ENCODE data around the gene IGFBPL1. TPM values are rescaled to one million over a fixed set of nuclear protein-coding genes. Genes with fewer than 3 reads are reported as not detected.
"Not testable (repeated sequence)": the region's sequence is repeated elsewhere in the genome, so short reads cannot be mapped to it uniquely, and the experiment has no call there.

Gene IGFBPL1
- total and polyA plus RNA-seq, 2 of the 13 experiments (the other 11 are each of a cell fraction or from before 2014, with no cell fraction given), result 0.24 TPM; not detected in 1

DNA sequence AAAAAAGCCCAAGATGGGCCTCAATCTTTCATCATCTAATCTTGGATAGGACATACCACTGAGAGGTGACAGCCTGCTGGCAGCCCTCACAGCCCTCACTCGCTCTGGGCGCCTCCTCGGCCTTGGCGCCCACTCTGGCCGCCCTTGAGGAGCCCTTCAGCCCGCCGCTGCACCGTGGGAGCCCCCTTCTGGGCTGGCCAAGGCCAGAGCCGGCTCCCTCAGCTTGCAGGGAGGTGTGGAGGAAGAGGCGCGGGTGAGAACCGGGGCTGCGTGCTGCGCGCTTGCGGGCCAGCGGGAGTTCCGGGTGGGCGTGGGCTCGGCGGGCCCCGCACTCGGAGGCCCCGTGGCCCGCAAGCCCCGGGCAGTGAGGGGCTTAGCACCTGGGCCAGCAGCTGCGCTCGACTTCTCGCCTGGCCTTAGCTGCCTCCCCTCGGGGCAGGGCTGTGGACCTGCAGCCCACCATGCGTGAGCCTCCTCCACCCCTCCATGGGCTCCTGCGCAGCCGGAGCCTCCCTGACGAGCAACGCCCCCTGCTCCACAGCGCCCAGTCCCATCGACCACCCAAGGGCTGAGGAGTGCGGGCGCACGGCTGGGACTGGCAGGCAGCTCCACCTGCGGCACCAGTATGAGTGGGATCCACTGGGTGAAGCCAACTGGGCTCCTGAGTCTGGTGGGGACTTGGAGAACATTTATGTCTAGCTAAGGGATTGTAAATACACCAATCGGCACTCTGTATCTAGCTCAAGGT lies 46.7 kb downstream of the IGFBPL1 start:
- peaks cover 82% of the 10 kb centered on the region for H3K4me1 ChIP-seq (ENCODE audit: insufficient read depth, low read length)
- POLR2A ChIA-PET, result interaction anchor here (0.9 to 1.4 kb wide), 4 partner anchors 12 to 17 kb away, joined by 4 to 5 read pairs (median 4); partner anchors contain the start of gene ALDH1B1
- H3K27ac ChIP-seq (ENCODE audit: extremely low read length, insufficient read depth, low read length); in situ Hi-C loops (cut with HindIII; ENCODE audit: extremely low pct_ligation_motif_present, low pct_unique_long_range_greater_than_20kb); H4K20me1 ChIP-seq (ENCODE audit: insufficient read depth, low read length); H3K79me2 ChIP-seq (ENCODE audit: insufficient read depth, low read length); H3K9me3 ChIP-seq (ENCODE audit: low read length); H3K4me2 ChIP-seq (ENCODE audit: low read depth, low read length); H3K4me3 ChIP-seq (replicated peaks in 1 of 3; ENCODE audit: insufficient read depth in 1 of 3, low read depth in 2 of 3, low read length in 3 of 3); FAIRE-seq; CTCF ChIA-PET (ENCODE audit: low intra/inter-chr PET ratio, low total read pairs); ATAC-seq; H2AFZ ChIP-seq (ENCODE audit: low read length); H3K9ac ChIP-seq (ENCODE audit: insufficient read depth, low read depth, low read length); BruUV-seq (replicated peaks); DNase-seq (ENCODE audit: low spot score); H3K27me3 ChIP-seq (ENCODE audit: control insufficient read depth in 1 of 2, insufficient read depth in 2 of 2, low read length in 2 of 2); intact Hi-C loops (cut with micrococcal nuclease; ENCODE audit: unreplicated experiment); H3K36me3 ChIP-seq (replicated peaks in 1 of 2; ENCODE audit: control insufficient read depth in 1 of 2, insufficient read depth in 2 of 2, low read length in 2 of 2): not testable (repeated sequence)
- whole genome bisulfite sequencing (ENCODE audit: low lambda C conversion rate), result 98% methylated on average over 26 of the region's 42 CpGs

DNA sequence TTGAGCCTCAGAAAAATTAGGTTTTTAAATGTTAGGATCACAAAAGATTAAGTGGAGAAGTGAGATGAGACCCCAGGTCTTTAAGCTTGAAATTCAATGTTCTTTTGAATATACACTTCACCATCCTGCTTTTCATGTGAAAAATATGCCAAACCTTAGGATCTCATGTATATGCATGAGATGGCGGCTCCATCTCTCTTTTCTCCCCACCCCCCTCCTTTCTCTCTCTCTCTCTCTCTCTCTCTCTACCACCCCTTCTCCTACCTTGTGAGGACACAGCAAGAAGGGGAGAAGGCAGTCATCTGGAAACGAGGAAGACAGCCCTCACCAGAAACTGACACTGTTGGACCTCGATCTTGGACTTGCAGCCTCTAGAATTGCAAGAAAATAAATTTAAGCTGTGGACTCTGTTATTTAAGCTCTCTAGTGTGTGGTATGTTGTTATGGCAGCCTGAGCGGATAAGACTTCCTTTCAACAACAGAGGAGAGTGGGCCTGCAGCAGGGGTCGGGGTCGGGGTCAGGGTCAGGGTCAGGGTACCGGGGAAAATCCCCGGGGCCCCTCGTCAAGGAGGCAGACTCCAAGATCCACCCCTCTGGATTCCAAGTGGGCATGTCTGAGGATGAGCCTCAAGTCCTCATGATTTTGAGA lies 48.1 kb downstream of the IGFBPL1 start:
- no peak overlapping the region for H2AFZ ChIP-seq (ENCODE audit: low read length)
- intact Hi-C loops (cut with micrococcal nuclease; ENCODE audit: unreplicated experiment) (no loop called here), in situ Hi-C loops (cut with HindIII; ENCODE audit: extremely low pct_ligation_motif_present, low pct_unique_long_range_greater_than_20kb) (no loop called here)
- H4K20me1 ChIP-seq (ENCODE audit: insufficient read depth, low read length), result no peaks in the 10 kb centered on the region
- peak overlapping the region; percentile 63 for H3K4me2 ChIP-seq (ENCODE audit: low read depth, low read length)
- no peaks in the 10 kb centered on the region for H3K27me3 ChIP-seq (ENCODE audit: control insufficient read depth in 1 of 2, insufficient read depth in 2 of 2, low read length in 2 of 2)
- H3K4me1 ChIP-seq (ENCODE audit: insufficient read depth, low read length), result peaks cover 77% of the 10 kb centered on the region
- CTCF ChIA-PET (ENCODE audit: low intra/inter-chr PET ratio, low total read pairs), result no interaction called here
- no peak overlapping the region for H3K4me3 ChIP-seq (replicated peaks in 1 of 3; ENCODE audit: insufficient read depth in 1 of 3, low read depth in 2 of 3, low read length in 3 of 3)
- POLR2A ChIA-PET, result interaction anchor here (0.5 to 2.2 kb wide), 3 partner anchors 16 to 154 kb away, joined by 4 to 8 read pairs (median 4); partner anchors contain the start of gene ALDH1B1
- ATAC-seq, result no peak
- peak overlapping the region; percentile 18; the same call in 1 of the 2 replicates for H3K9ac ChIP-seq (ENCODE audit: insufficient read depth, low read depth, low read length)
- no peak for FAIRE-seq
- peak overlapping the region; percentile 70 for H3K27ac ChIP-seq (ENCODE audit: extremely low read length, insufficient read depth, low read length)
- no peaks in the 10 kb centered on the region for H3K9me3 ChIP-seq (ENCODE audit: low read length)
- 13% methylated on average over 9 of the region's 9 CpGs for WGBS (ENCODE audit: low lambda C conversion rate)
- H3K79me2 ChIP-seq (ENCODE audit: insufficient read depth, low read length), result no peaks in the 10 kb centered on the region
- no TSS peak for BruUV-seq (replicated peaks)
- DNase-seq (ENCODE audit: low spot score), result peak; percentile 28
- H3K36me3 ChIP-seq (replicated peaks in 1 of 2; ENCODE audit: control insufficient read depth in 1 of 2, insufficient read depth in 2 of 2, low read length in 2 of 2), result no peaks in the 10 kb centered on the region
- TF ChIP-seq ZNF737 (CRISPR knock-in tag; IDR thresholded peaks at IDR 0.05; ENCODE audit: borderline replicate concordance), result no peak
- no peak for TF ChIP-seq ZNF788 (CRISPR knock-in tag; IDR thresholded peaks at IDR 0.05; ENCODE audit: borderline replicate concordance)
- TF ChIP-seq SRSF9 (IDR thresholded peaks at IDR 0.05; ENCODE audit: borderline replicate concordance, insufficient read depth, low read depth, low read length, poor library complexity, severe bottlenecking), result no peak
- TF ChIP-seq HDAC6 (IDR thresholded peaks at IDR 0.05; ENCODE audit: low read depth, low read length), result no peak
- TF ChIP-seq HDAC1 (CRISPR knock-in tag; IDR thresholded peaks at IDR 0.05), result 0 out of 2 replicates have a peak, but pooled peaks have one; percentile 20
- TF ChIP-seq TBL1XR1 (IDR thresholded peaks at IDR 0.05; ENCODE audit: borderline replicate concordance, low read length, partially characterized antibody), result no peak
- no peak for TF ChIP-seq ZMYM2 (CRISPR knock-in tag; IDR thresholded peaks at IDR 0.05)
- TF ChIP-seq NR2C2 (CRISPR knock-in tag; IDR thresholded peaks at IDR 0.05; ENCODE audit: borderline replicate concordance), result no peak
- peak; percentile 60 for TF ChIP-seq HNF4A (CRISPR knock-in tag; IDR thresholded peaks at IDR 0.05)
- TF ChIP-seq ZNF296 (CRISPR knock-in tag; conservative IDR thresholded peaks at IDR 0.05), result no peak
- 0 out of 2 replicates have a peak, but pooled peaks have one; percentile 19 for TF ChIP-seq CCDC6 (CRISPR knock-in tag; IDR thresholded peaks at IDR 0.05)
- TF ChIP-seq, protein P1, sequence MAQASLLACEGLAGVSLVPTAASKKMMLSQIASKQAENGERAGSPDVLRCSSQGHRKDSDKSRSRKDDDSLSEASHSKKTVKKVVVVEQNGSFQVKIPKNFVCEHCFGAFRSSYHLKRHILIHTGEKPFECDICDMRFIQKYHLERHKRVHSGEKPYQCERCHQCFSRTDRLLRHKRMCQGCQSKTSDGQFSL (CRISPR knock-in tag; IDR thresholded peaks at IDR 0.05), result no peak
- TF ChIP-seq, protein P2, sequence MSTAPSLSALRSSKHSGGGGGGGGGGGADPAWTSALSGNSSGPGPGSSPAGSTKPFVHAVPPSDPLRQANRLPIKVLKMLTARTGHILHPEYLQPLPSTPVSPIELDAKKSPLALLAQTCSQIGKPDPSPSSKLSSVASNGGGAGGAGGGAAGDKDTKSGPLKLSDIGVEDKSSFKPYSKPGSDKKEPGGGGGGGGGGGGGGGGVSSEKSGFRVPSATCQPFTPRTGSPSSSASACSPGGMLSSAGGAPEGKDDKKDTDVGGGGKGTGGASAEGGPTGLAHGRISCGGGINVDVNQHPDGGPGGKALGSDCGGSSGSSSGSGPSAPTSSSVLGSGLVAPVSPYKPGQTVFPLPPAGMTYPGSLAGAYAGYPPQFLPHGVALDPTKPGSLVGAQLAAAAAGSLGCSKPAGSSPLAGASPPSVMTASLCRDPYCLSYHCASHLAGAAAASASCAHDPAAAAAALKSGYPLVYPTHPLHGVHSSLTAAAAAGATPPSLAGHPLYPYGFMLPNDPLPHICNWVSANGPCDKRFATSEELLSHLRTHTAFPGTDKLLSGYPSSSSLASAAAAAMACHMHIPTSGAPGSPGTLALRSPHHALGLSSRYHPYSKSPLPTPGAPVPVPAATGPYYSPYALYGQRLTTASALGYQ (CRISPR knock-in tag; IDR thresholded peaks at IDR 0.05), result no peak
- no peak for TF ChIP-seq ATF7-NPFF (CRISPR knock-in tag; IDR thresholded peaks at IDR 0.05; ENCODE audit: low read depth)

All from HepG2 (cell line).